CD14-positive monocyte (primary cell): ENCODE measurements around the gene AOPEP. TPM values are rescaled to one million over a fixed set of nuclear protein-coding genes. Genes with fewer than 3 reads are reported as not detected.

Experiments
- DNase-seq, 3 donors: peaks; one replicate each; pipeline ENCODE4 v3.0.0-alpha.2; 2011 to 2022
- H2AFZ ChIP-seq: 2 replicates; pipeline ENCODE4 v1.6.0; 2012; ENCODE audit warnings: mild to moderate bottlenecking, low read depth, low read length, inconsistent platforms; ENCODE audit not compliant: insufficient read depth, poor library complexity, severe bottlenecking
- H3K27ac ChIP-seq, 2 donors: 1 replicate in 1 of 2; 2 replicates in 1 of 2; pipeline ENCODE4 v1.5.1; 2012 to 2013; ENCODE audit warnings: low read length in 2 of 2, control low read depth in 1 of 2, inconsistent platforms in 1 of 2, low read depth in 1 of 2, mild to moderate bottlenecking in 1 of 2
- H3K27me3 ChIP-seq, 2 donors: one replicate each; pipeline versions ENCODE4 v1.6.0 to v1.6.1; 2011 to 2013; ENCODE audit warnings: low read length in 2 of 2; ENCODE audit not compliant: control insufficient read depth in 2 of 2, insufficient read depth in 2 of 2
- H3K36me3 ChIP-seq, 2 donors: replicated peaks in 1 of 2; 1 replicate in 1 of 2; 2 replicates in 1 of 2; pipeline versions ENCODE4 v1.5.1 to v1.6.1; 2012 to 2013; ENCODE audit warnings: low read length in 2 of 2, control low read depth in 1 of 2, inconsistent platforms in 1 of 2, mild to moderate bottlenecking in 1 of 2; ENCODE audit not compliant: insufficient read depth in 2 of 2, control insufficient read depth in 1 of 2
- H3K4me1 ChIP-seq, 2 donors: 1 replicate in 1 of 2; 2 replicates in 1 of 2; pipeline versions ENCODE4 v1.5.1 to v1.6.1; 2012 to 2013; ENCODE audit warnings: low read length in 2 of 2, control low read depth in 1 of 2, inconsistent platforms in 1 of 2, mild to moderate bottlenecking in 1 of 2, moderate library complexity in 1 of 2; ENCODE audit not compliant: insufficient read depth in 2 of 2, control insufficient read depth in 1 of 2
- H3K4me2 ChIP-seq: replicated peaks from 2 replicates; pipeline ENCODE3; 2012; ENCODE audit warnings: low read length, moderate library complexity, mild to moderate bottlenecking; ENCODE audit not compliant: poor library complexity, severe bottlenecking; ENCODE audit errors: extremely low read depth
- H3K4me3 ChIP-seq, 3 experiments: fragments of 200-600 bp in 1 of 3; sonication (generic) in 1 of 3; replicated peaks in 1 of 3; 1 replicate in 2 of 3; 2 replicates in 1 of 3; pipeline ENCODE4 v1.5.1; 2011 to 2013; ENCODE audit warnings: low read length in 3 of 3, mild to moderate bottlenecking in 3 of 3, control low read depth in 2 of 3, low read depth in 2 of 3, inconsistent platforms in 1 of 3, moderate library complexity in 1 of 3
- H3K79me2 ChIP-seq: 2 replicates; pipeline ENCODE4 v1.6.0; 2012; ENCODE audit warnings: mild to moderate bottlenecking, control low read depth, inconsistent platforms, low read length, moderate library complexity; ENCODE audit not compliant: insufficient read depth
- H3K9ac ChIP-seq: 2 replicates; pipeline ENCODE4 v1.6.0; 2017; ENCODE audit warnings: low read length, mild to moderate bottlenecking; ENCODE audit not compliant: insufficient read depth, poor library complexity, severe bottlenecking
- H3K9me3 ChIP-seq, 2 donors: replicated peaks in 1 of 2; 1 replicate in 1 of 2; 2 replicates in 1 of 2; pipeline versions ENCODE4 v1.5.1 to v1.6.1; 2012 to 2013; ENCODE audit warnings: low read length in 2 of 2, control low read depth in 1 of 2; ENCODE audit not compliant: control insufficient read depth in 1 of 2, insufficient read depth in 1 of 2
- H4K20me1 ChIP-seq: 2 replicates; pipeline ENCODE4 v1.6.0; 2012; ENCODE audit warnings: mild to moderate bottlenecking, low read length, control low read depth, moderate library complexity; ENCODE audit not compliant: insufficient read depth
- H3K27ac Mint-ChIP-seq, 7 donors: one replicate each; pipeline ENCODE4 v1.8.0; 2020; ENCODE audit warnings: mild to moderate bottlenecking in 7 of 7, mixed read lengths in 7 of 7, moderate library complexity in 6 of 7, inconsistent platforms in 2 of 7
- H3K27me3 Mint-ChIP-seq, 3 donors: one replicate each; pipeline ENCODE4 v1.8.0; 2021 to 2022; ENCODE audit warnings: low read depth in 3 of 3, mild to moderate bottlenecking in 3 of 3, mixed read lengths in 3 of 3, moderate library complexity in 3 of 3, inconsistent platforms in 1 of 3
- H3K36me3 Mint-ChIP-seq, 2 donors: one replicate each; pipeline ENCODE4 v1.8.0; 2020; ENCODE audit warnings: mixed read lengths in 2 of 2, inconsistent platforms in 1 of 2, mild to moderate bottlenecking in 1 of 2
- H3K4me1 Mint-ChIP-seq: one replicate; pipeline ENCODE4 v1.8.0; 2020; ENCODE audit warnings: mild to moderate bottlenecking, mixed read lengths
- H3K4me3 Mint-ChIP-seq, 2 donors: one replicate each; pipeline ENCODE4 v1.8.0; 2020; ENCODE audit warnings: mild to moderate bottlenecking in 2 of 2, mixed read lengths in 2 of 2, moderate library complexity in 1 of 2
- H3K9me3 Mint-ChIP-seq, 7 donors: one replicate each; pipeline ENCODE4 v1.8.0; 2020 to 2022; ENCODE audit warnings: mixed read lengths in 7 of 7, mild to moderate bottlenecking in 6 of 7, moderate library complexity in 6 of 7, inconsistent platforms in 2 of 7
- CTCF ChIP-seq: fragments of 200-600 bp; IDR thresholded peaks from one replicate; pipeline ENCODE4 v1.8.0; 2022; ENCODE audit warnings: antibody characterized with exemption, mild to moderate bottlenecking
- WGBS: methylation state at CpG from one replicate; pipeline ENCODE4 v1.1.5; 2013; ENCODE audit warnings: missing lambda C conversion rate; ENCODE audit not compliant: insufficient coverage; 5-methylcytosine and 5-hydroxymethylcytosine counted together
- intact Hi-C, 2 donors: fragments of 100-400 bp; cut with micrococcal nuclease; formaldehyde crosslinking; loops; one replicate each; pipeline versions ENCODE4 v1.15.0 to v1.15.1; 2023
- polyA plus RNA-seq, 3 donors: library from polyadenylated mRNA; depleted of rRNA in 1 of 3; unstranded in 2 of 3; stranded (reverse) in 1 of 3; fragments of 300-500 nt in 2 of 3; fragments of >200 nt in 1 of 3; fragmentation: Illumina TruSeq in 2 of 3; gene quantifications; 1 replicate in 2 of 3; 2 replicates in 1 of 3; pipeline ENCODE4 v1.2.3, GENCODE V29; 2012 to 2021

Gene AOPEP
- polyA plus RNA-seq, 3 donors = 3.0 to 4.1 (median 3.1) TPM

GRCh38 chr9:94999832-95000231 lies 273.3 kb downstream of the AOPEP start:
- Histone ChIP-seq H3K4me2 (no peak overlapping the region), H3K79me2 (no peaks in the 10 kb centered on the region), H3K9me3 (peaks cover 0 to 6% of the 10 kb centered on the region in 2 donors), H4K20me1 (no peaks in the 10 kb centered on the region), H3K9ac (no peak overlapping the region), H3K4me1 (peaks cover 6 to 8% of the 10 kb centered on the region in 2 donors), H3K27ac (no peak overlapping the region), H2AFZ (no peak overlapping the region), H3K36me3 (no peaks in the 10 kb centered on the region), H3K27me3 (peaks cover 29 to 36% of the 10 kb centered on the region in 2 donors), H3K4me3 (no peak overlapping the region)
- no peak for TF ChIP-seq CTCF
- Mint-ChIP-seq H3K27me3 (peaks cover 25 to 38% (median 35%) of the 10 kb centered on the region in 3 donors), H3K9me3 (peaks cover 0 to 4% (median 0%) of the 10 kb centered on the region in 7 donors), H3K27ac (no peak overlapping the region), H3K4me3 (no peak overlapping the region), H3K36me3 (peaks cover 0 to 3% of the 10 kb centered on the region in 2 donors), H3K4me1 (peaks cover 8% of the 10 kb centered on the region)
- no peak for DNase-seq
- WGBS = 17% methylated on average over 1 of the region's 3 CpGs
- intact Hi-C loops = no loop called here

- H2AFZ ChIP-seq = no peak overlapping the region
- Mint-ChIP-seq H3K9me3 (peaks cover 0 to 4% (median 2%) of the 10 kb centered on the region in 7 donors), H3K4me1 (peaks cover 11% of the 10 kb centered on the region), H3K4me3 (no peak overlapping the region), H3K36me3 (peaks cover 0 to 5% of the 10 kb centered on the region in 2 donors), H3K27me3 (peaks cover 30 to 45% (median 41%) of the 10 kb centered on the region in 3 donors), H3K27ac (no peak overlapping the region)
- H3K9ac ChIP-seq = no peak overlapping the region
- WGBS = 83% methylated on average over 1 of the region's 6 CpGs
- no peak overlapping the region for H3K27ac ChIP-seq
- intact Hi-C loops = no loop called here
- no peak overlapping the region for H3K4me2 ChIP-seq
- no peaks in the 10 kb centered on the region for H4K20me1 ChIP-seq
- peaks cover 6 to 13% of the 10 kb centered on the region in 2 donors for H3K4me1 ChIP-seq
- H3K36me3 ChIP-seq = no peaks in the 10 kb centered on the region
- H3K9me3 ChIP-seq = peaks cover 0 to 6% of the 10 kb centered on the region in 2 donors
- no peak for TF ChIP-seq CTCF
- no peak for DNase-seq
- no peaks in the 10 kb centered on the region for H3K79me2 ChIP-seq
- no peak overlapping the region for H3K4me3 ChIP-seq
- H3K27me3 ChIP-seq = peaks cover 35 to 43% of the 10 kb centered on the region in 2 donors
Observed at GRCh38 chr9:95000821-95001220, 274.3 kb downstream of the AOPEP start.
